NCI-H1048 (cell line): ENCODE measurements around the gene THAP4.
"Not testable (repeated sequence)": the region's sequence is repeated elsewhere in the genome, so short reads cannot be mapped to it uniquely, and the experiment has no call there.

ENCODE experiments used
- DNase-seq: peaks from one replicate; lab custom pipeline; 2025; lab: John Stamatoyannopoulos, UW

THAP4 gene

GRCh38 chr2:241665731-241666440 lies 28.9 kb upstream of the THAP4 start:
- no peak for DNase-seq

- not testable (repeated sequence) for DNase-seq
Measured at GRCh38 chr2:241662731-241663130, 25.8 kb upstream of the THAP4 start.

- no peak for DNase-seq
Measured at GRCh38 chr2:241660593-241661213, 23.7 kb upstream of the THAP4 start.

GRCh38 chr2:241659150-241659739 lies 22.3 kb upstream of the THAP4 start:
- DNase-seq, result peak; percentile 4

GRCh38 chr2:241658296-241658695 lies 21.3 kb upstream of the THAP4 start:
- no peak for DNase-seq

- DNase-seq, result no peak
Measured at GRCh38 chr2:241657786-241658254, 20.9 kb upstream of the THAP4 start.

- DNase-seq, result no peak
Measured at GRCh38 chr2:241656190-241656741, 19.3 kb upstream of the THAP4 start.

- DNase-seq, result no peak
Measured at GRCh38 chr2:241655516-241656189, 18.7 kb upstream of the THAP4 start.

GRCh38 chr2:241654551-241654950 lies 17.6 kb upstream of the THAP4 start:
- no peak for DNase-seq

GRCh38 chr2:241653210-241653750 lies 16.3 kb upstream of the THAP4 start:
- DNase-seq, result no peak

GRCh38 chr2:241652722-241653121 lies 15.8 kb upstream of the THAP4 start:
- DNase-seq, result no peak

- no peak for DNase-seq
Measured at GRCh38 chr2:241652142-241652541, 15.2 kb upstream of the THAP4 start.

- no peak for DNase-seq
Measured at GRCh38 chr2:241649927-241650326, 13.0 kb upstream of the THAP4 start.

- DNase-seq, result no peak
Measured at GRCh38 chr2:241649404-241649803, 12.4 kb upstream of the THAP4 start.

- DNase-seq, result no peak
Measured at GRCh38 chr2:241648453-241648852, 11.5 kb upstream of the THAP4 start.

- DNase-seq, result no peak
Measured at GRCh38 chr2:241645915-241646645, 9.1 kb upstream of the THAP4 start.

GRCh38 chr2:241645056-241645914 lies 8.3 kb upstream of the THAP4 start:
- DNase-seq, result no peak

GRCh38 chr2:241641631-241642030 lies 4.7 kb upstream of the THAP4 start:
- DNase-seq, result no peak

GRCh38 chr2:241640165-241640795 lies 3.3 kb upstream of the THAP4 start:
- DNase-seq, result no peak

- DNase-seq, result no peak
Measured at GRCh38 chr2:241639385-241639784, 2.4 kb upstream of the THAP4 start.
